Stimulated activated CD8-positive, alpha-beta memory T cell treated with anti-CD3 and anti-CD28 coated beads, Interleukin-12 subunit alpha, Interleukin-12 subunit beta, amount 100 ng/mL, for 4 hours (primary cell): ENCODE measurements around the gene COPZ1.

ENCODE experiments used
- DNase-seq: peaks from one replicate; pipeline ENCODE4 v3.0.0-alpha.2; 2020; ENCODE audit warnings: low read depth

Gene COPZ1

GRCh38 chr12:54359762-54360351 is 34.9 kb downstream of the COPZ1 start:
- DNase-seq: no peak

GRCh38 chr12:54360717-54361456 is 36.0 kb downstream of the COPZ1 start:
- DNase-seq: no peak

DNA sequence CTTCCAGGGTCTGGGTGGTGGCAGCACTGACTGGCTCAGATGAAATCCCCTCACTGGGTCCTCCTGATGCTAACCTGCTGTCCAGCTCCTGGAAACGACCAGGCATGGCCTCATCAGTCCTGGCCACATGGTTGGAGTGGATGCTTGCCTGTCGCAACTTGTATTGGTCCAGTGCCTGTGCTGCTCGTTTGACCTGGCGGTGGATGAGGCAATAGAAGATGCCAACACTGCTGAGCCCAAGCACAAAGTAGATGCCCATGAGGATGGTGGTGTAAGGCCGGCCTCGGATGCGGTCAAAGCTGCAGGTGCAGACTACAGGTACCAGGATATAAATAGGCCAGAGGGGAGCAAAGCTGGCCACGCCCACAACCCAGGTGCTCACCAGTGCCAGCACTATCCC is 38.1 kb downstream of the COPZ1 start:
- no peak for DNase-seq

DNA sequence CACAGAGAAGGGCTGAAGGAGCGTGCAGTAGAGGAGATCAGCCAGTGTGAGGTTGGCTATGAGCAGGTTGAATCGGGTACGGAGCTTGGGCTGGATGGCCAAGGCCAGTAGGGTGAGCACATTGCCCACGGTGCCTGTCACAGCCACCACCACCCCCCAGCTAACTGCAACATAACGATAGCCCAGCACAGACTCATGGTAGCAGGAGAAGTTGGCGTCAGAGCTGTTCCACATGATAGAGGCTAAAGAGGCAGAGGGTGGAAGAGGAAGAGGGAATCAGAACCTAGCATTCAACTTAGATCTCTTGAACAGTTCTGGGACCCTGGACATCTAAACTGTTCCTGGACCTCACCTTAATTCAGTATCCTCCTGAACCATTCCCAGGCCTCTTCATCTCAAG is 38.7 kb downstream of the COPZ1 start:
- DNase-seq: no peak

DNA sequence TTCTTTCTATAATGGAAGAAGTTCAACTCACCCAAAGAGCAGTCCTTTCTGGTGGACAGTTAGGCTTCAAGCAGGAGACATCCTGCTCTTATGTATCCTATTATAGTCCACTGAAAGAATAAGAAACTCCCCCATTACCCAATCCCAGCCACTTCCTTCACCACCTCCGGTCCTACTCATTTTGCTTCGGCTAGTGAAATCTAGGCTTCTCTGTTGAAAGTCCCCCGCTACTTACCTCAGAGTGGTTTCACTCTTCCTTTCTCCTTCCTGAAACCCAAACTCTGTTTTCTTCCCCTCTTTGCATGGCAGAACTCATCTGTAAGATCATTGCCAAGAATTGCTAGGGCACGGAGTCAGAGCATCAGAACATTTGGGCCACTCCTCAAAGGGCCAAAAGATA is 39.5 kb downstream of the COPZ1 start, which contains the start of gene GPR84:
GPR84 (minus strand) TSS at position 74 of the 400 bp plus-strand sequence. CDS start 635 bp downstream, outside the sequence.
- DNase-seq: no peak

DNA sequence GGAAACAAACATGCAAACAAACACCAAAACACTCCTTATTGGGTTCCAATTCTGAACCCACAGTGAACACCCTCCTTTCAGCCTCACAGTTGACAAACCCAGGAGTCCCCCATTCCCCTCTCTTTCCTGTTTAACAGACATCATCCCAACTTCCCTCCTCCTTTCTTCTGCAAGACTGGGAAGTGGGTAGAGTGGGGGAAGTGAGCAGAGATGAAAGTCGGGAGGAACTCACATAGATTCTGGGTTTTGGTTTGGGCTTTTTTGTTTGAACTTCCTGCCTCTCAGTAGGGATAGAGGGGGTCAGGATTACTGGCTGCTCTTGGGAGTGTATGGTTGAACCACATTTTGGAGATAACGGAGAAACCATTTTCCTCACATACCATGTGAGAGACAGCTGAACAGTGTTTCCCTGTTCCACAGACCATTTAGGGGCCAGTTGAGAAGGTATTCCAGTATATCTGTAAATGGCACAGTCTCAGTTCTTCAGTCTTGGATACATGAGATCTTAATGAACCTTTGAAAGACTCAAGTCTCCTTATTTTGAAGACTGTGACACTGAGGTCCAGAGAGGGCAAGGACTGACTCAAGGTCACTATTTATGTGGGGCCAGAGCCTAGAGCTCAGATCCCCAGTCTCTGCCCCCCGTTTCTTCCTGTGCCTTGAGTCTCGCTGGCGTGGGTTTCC is 43.2 kb downstream of the COPZ1 start:
- DNase-seq: no peak

- peak; percentile 73 for DNase-seq
Observed at GRCh38 chr12:54368709-54369596, 44.0 kb downstream of the COPZ1 start.

GRCh38 chr12:54369597-54370131 is 44.7 kb downstream of the COPZ1 start:
- DNase-seq: no peak

DNA sequence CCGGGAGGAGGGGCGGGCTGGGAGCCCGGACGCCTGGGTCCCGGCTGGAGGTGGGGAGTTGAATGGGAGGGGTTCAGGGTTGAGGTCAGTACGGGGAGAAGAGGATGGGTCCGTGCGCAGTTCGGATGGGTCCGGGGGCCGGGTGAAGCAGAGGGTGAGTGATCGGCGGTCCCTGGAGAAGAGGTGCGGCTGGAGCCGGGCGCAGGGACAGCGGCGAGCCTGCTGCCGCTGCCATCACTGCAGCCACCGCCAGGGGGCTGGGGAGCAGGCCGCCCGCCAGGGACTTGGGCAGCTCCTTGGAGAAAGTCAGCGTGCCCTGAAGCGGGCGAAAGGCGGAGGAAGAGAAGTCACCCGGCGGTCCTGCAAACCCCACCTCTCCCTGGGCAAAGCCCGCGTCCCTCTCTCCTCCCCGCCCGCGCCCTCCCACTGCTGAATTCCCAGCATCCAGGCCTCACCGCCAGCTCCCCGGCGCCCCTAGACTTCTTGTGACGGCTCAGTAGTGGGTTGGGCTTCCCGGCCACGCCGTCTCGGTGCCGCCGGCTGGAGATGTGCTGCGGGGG is 45.3 kb downstream of the COPZ1 start:
- no peak for DNase-seq

DNA sequence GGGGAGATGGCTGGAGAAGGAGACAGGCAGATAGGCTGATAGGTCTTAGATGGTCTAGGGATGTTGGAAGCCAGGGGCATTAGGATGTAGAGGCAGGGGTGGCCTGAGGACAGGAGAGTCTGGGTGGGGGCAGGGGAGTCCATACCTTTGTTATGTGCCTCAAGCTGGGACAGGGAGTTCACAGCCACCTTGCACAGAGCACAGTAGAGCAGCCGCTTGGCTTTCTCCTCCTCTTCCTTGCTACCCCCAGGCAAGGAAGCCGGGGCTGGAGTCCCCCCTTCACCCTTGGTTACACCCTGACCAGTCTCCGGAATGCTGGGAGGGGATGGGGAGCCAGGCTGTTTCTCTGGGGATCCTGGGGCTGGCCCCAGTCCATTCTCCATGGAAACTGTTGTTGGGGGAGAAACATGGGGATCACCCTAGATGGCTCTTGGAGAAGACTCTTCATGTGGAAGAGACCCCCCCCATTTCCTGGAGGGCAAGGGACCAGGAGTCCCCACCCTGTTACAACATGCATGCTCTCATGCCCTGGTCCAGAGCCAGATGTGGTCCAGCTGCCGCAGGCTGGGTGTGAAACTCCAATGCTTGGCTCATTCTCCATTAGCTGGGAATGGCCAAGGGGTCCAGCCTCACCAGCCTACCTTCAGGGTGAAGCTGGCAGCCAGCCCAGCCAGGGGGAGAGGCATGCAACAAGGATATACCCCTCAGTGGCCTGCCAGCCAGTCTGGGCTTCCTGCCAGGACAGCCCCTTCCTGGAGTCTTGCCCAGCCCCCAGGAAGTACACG is 46.6 kb downstream of the COPZ1 start:
- no peak for DNase-seq

DNA sequence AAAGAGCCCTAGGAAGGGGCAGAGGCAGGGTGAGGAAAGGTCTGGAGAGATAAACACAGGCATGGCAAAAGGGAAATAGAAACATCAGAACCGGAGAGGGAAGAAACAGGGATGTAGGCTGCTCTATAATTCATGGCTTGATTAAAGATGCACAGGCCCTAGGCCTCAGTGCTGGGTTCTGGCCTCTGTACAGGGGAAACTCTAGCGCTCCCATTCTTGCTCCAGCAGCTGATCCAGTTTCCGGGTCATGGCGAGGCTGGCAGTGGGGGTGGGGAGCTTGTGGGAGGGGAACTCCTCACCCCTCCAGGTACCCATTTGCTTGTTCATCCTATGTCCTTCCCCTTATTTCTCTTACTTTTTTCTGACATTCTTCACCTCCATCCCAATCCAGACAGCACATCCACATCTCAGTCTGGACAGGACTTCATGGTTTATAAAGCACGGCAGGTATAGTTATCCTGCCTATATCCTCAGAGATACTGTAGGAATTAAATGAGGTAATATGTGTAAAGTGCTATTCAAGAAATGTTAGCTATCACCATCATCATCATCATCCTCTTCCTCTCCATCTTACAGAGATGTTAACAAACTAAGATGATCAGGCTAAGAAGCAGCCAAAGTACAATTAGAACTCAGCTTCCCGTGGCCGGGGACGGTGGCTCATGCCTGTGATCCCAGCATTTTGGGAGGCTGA is 47.3 kb downstream of the COPZ1 start:
- no peak for DNase-seq

DNA sequence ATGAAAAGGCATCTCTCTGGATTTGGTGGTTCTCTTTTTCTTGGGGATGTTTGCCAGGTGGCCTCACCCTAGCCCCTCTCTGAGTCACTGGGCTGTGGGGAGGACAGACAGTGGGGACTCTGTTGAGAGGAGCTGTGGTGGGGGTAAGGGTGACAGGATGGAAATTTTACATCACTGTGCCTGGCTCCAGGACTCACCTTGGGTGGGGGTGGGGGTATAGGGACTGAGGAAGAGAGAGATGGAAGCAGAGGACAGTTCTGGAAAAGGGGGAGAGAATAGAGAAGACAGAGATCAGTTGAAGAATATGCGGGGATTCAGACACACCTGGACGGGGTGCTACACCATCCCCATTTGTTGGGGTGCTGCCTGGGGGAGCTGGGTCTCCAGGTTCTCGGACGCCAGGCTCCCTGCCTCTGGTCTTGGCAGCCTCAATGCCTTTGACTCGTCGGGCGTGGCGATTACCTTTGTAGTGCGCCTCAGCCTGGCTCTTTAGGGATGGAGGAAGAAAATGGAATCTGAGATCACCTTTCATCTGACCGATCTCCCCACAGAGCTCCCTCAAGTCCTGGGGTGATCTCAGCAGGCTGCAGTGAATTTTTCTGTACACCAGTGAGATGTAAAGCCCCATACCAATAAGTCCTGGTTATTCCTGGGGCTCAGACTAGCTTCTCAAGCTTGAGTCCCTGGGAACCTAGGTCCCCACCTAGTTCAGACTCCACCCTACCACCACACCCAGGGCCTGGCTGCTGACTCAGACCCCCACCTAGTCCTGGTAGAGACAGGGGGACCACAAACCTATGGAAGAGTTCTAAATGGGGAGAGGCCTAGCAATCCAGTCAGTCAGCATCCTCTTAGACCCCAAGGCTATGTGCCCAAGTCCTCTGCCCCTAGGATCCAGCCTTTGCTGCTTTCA is 49.0 kb downstream of the COPZ1 start:
- DNase-seq: no peak

DNA sequence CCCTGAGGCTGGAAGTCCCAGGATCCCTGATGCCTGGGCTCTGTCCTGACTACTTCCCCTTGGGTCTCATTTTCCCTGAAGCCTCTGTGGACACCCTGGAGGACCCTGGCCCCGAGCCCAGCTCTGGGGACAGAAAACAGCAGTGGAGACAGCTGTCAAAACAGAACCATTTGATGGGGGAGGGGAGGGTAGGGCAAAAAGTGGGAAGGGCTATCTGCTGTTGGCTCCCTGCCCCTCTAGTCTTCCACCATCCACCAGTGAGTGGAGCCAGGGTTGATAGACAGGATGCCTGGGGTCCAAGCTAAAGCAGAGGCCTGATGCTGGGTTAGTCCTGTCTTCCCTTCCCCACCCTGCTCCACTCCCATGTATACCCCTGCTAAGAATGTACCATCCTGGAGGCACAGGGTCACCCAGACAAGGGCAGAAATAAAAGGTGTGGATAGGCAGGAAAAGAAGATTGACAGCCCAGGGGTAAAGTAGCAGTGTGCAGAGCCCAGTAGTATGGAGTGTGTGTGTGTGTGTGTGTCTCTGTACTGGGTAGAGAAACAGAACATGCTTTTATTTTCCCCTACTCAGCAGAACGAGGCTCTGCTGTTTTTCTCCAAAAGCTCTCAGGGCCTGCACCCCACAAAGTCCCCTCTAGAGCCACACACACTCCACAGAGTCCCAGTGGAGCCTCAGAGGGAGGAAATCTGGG is 49.8 kb downstream of the COPZ1 start:
- DNase-seq: no peak

DNA sequence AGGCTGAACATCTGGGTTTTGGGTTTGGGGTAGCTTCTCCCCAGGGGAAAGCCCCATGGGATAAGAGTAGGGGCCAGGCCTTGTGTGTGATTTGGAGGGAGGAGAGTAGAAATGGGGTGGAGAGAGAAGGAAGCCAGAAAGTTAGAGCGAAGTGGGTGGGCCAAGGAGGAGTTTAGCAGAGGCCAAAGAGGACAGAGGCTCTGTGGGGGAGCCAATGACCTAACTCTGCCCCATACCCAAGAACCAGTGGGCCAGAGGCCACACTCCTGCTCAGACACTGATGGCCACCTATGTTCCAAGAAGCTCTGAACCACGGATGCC is 50.3 kb downstream of the COPZ1 start:
- no peak for DNase-seq

DNA sequence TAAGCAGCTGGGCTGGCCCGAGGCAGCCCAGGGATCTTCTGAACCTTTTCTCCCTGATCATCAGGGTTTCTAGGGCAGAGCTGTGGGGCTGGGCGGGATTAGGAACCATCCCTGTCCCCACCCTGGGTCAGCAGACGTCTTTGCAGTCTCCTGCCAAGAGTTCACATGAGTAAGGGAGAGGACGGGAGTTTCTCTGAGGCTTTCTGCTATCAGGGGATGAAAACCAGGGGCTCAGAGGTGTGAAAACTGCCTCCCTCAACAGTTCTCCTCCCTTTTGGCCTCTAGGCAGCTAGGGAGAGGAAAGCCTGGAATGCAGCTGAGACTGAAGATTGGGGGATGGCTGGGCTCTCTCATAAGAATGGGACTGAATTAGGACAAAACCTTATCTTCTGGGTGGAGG is 51.7 kb downstream of the COPZ1 start:
- no peak for DNase-seq

GRCh38 chr12:54377007-54377406 is 52.1 kb downstream of the COPZ1 start:
- no peak for DNase-seq

- no peak for DNase-seq
Observed at GRCh38 chr12:54377797-54378515, 53.0 kb downstream of the COPZ1 start.

GRCh38 chr12:54378796-54379397 is 54.0 kb downstream of the COPZ1 start:
- no peak for DNase-seq
